ENCODE measurements around the gene COBL.

DNA sequence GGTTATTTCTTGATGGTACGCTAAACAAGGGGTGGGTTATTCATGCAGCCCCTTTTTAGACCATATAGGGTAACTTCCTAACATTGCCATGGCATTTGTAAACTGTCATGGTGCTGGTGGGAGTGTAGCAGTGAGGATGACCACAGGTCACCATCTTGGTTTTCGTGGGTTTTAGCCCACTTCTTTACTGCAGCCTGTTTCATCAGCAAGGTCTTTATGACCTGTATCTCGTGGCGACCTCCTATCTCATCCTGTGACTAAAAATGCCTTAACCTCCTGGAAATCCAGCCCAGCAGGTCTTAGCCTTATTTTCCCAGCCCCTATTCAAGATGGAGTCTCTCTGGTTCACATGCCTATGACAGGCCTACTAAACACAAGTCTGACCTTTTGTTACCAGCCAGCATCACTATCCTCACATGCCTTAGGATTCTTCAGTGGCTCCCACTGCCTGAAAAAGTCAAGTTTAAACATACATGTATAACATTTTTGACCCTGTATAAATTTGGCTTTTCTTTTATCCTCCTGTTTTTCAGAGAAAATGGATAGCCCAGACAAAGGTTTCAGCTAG is 13.2 kb upstream of the COBL start:
- TF ChIP-seq, protein P1, sequence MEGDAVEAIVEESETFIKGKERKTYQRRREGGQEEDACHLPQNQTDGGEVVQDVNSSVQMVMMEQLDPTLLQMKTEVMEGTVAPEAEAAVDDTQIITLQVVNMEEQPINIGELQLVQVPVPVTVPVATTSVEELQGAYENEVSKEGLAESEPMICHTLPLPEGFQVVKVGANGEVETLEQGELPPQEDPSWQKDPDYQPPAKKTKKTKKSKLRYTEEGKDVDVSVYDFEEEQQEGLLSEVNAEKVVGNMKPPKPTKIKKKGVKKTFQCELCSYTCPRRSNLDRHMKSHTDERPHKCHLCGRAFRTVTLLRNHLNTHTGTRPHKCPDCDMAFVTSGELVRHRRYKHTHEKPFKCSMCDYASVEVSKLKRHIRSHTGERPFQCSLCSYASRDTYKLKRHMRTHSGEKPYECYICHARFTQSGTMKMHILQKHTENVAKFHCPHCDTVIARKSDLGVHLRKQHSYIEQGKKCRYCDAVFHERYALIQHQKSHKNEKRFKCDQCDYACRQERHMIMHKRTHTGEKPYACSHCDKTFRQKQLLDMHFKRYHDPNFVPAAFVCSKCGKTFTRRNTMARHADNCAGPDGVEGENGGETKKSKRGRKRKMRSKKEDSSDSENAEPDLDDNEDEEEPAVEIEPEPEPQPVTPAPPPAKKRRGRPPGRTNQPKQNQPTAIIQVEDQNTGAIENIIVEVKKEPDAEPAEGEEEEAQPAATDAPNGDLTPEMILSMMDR (optimal IDR thresholded peaks at IDR 0.05 in 1 of 3, IDR thresholded peaks at IDR 0.05 in 1 of 3, conservative IDR thresholded peaks at IDR 0.05 in 1 of 3; ENCODE audit: extremely low read depth in 1 of 3, insufficient read depth in 2 of 3, low read length in 3 of 3): no peak
- no peak for TF ChIP-seq EZH2 (IDR thresholded peaks at IDR 0.05; ENCODE audit: low read length)
